HG02852 (cell line): Measurements from ENCODE around the gene TRAF3IP3.

Experiments
- ATAC-seq: cut with Tn5 transposase; IDR thresholded peaks from one replicate; pipeline ENCODE4 v1.9.1; 2021; ENCODE audit warnings: mild to moderate bottlenecking, moderate library complexity; ENCODE audit not compliant: unreplicated experiment

The TRAF3IP3 gene

GRCh38 chr1:209823143-209824041 is 67.5 kb downstream of the TRAF3IP3 start:
- no peak for ATAC-seq

GRCh38 chr1:209825591-209826434 is 70.0 kb downstream of the TRAF3IP3 start:
- no peak for ATAC-seq

- peak; percentile 88 for ATAC-seq
Measured at GRCh38 chr1:209827384-209828262, 71.8 kb downstream of the TRAF3IP3 start, which contains the start of gene UTP25. Gene UTP25 (plus strand): TSS chr1:209827972. CDS start chr1:209828064, 92 bp downstream.

GRCh38 chr1:209829716-209830115 is 73.9 kb downstream of the TRAF3IP3 start:
- no peak for ATAC-seq

- no peak for ATAC-seq
Measured at GRCh38 chr1:209830722-209831121, 74.9 kb downstream of the TRAF3IP3 start.

- no peak for ATAC-seq
Measured at GRCh38 chr1:209831615-209832014, 75.8 kb downstream of the TRAF3IP3 start.
